ENCODE data around the gene C12orf60. TPM values are rescaled to one million over a fixed set of nuclear protein-coding genes. Genes with fewer than 3 reads are reported as not detected.

The C12orf60 gene
- total and polyA plus RNA-seq, 3 donors from 2014 or later: 5.3 to 20.6 (median 11.7) TPM

GRCh38 chr12:14781563-14781962, 21.9 kb upstream of the C12orf60 start:
- Histone ChIP-seq H3K27ac (no peak overlapping the region), H3K36me3 (ENCODE audit: low read depth, missing control alignments) (no peaks in the 10 kb centered on the region), H3K4me3 (no peak overlapping the region), H3K9me3 (no peaks in the 10 kb centered on the region), H3K27me3 (no peaks in the 10 kb centered on the region), H3K4me1 (no peaks in the 10 kb centered on the region)
- no peak for TF ChIP-seq CTCF (IDR thresholded peaks at IDR 0.05)
- TF ChIP-seq POLR2A (IDR thresholded peaks at IDR 0.05): no peak
- intact Hi-C loops (cut with DNase I; ENCODE audit: low total_unique reads): no loop called here
- no peak for DNase-seq
- 54 to 63% methylated on average over 2 of the region's 2 CpGs for WGBS, 2 donors

- H3K36me3 ChIP-seq (ENCODE audit: low read depth, missing control alignments): no peaks in the 10 kb centered on the region
- intact Hi-C loops (cut with DNase I; ENCODE audit: low total_unique reads): no loop called here
- no peak for DNase-seq
- H3K27ac ChIP-seq: no peak overlapping the region
- H3K9me3 ChIP-seq: no peaks in the 10 kb centered on the region
- no peaks in the 10 kb centered on the region for H3K4me1 ChIP-seq
- H3K4me3 ChIP-seq: no peak overlapping the region
- TF ChIP-seq POLR2A (IDR thresholded peaks at IDR 0.05): no peak
- no peak for TF ChIP-seq CTCF (IDR thresholded peaks at IDR 0.05)
- no peaks in the 10 kb centered on the region for H3K27me3 ChIP-seq
Measured at GRCh38 chr12:14782756-14783155, 20.7 kb upstream of the C12orf60 start.

GRCh38 chr12:14784471-14784870, 19.0 kb upstream of the C12orf60 start:
- no peaks in the 10 kb centered on the region for H3K27me3 ChIP-seq
- DNase-seq: no peak
- H3K27ac ChIP-seq: no peak overlapping the region
- TF ChIP-seq CTCF (IDR thresholded peaks at IDR 0.05): no peak
- no peak for TF ChIP-seq POLR2A (IDR thresholded peaks at IDR 0.05)
- no peak overlapping the region for H3K4me3 ChIP-seq
- intact Hi-C loops (cut with DNase I; ENCODE audit: low total_unique reads): no loop called here
- H3K4me1 ChIP-seq: no peaks in the 10 kb centered on the region
- 91 to 94% methylated on average over 2 of the region's 2 CpGs for WGBS, 2 donors
- no peaks in the 10 kb centered on the region for H3K36me3 ChIP-seq (ENCODE audit: low read depth, missing control alignments)
- no peaks in the 10 kb centered on the region for H3K9me3 ChIP-seq

- Histone ChIP-seq H3K27ac (no peak overlapping the region), H3K36me3 (ENCODE audit: low read depth, missing control alignments) (no peaks in the 10 kb centered on the region), H3K4me1 (no peaks in the 10 kb centered on the region), H3K4me3 (no peak overlapping the region), H3K27me3 (no peaks in the 10 kb centered on the region), H3K9me3 (no peaks in the 10 kb centered on the region)
- TF ChIP-seq CTCF (IDR thresholded peaks at IDR 0.05) (no peak), POLR2A (IDR thresholded peaks at IDR 0.05) (no peak)
- intact Hi-C loops (cut with DNase I; ENCODE audit: low total_unique reads): no loop called here
- WGBS, 2 donors: 82 to 84% methylated on average over 3 of the region's 3 CpGs
- no peak for DNase-seq
Measured at GRCh38 chr12:14785568-14785967, 17.9 kb upstream of the C12orf60 start.

DNA sequence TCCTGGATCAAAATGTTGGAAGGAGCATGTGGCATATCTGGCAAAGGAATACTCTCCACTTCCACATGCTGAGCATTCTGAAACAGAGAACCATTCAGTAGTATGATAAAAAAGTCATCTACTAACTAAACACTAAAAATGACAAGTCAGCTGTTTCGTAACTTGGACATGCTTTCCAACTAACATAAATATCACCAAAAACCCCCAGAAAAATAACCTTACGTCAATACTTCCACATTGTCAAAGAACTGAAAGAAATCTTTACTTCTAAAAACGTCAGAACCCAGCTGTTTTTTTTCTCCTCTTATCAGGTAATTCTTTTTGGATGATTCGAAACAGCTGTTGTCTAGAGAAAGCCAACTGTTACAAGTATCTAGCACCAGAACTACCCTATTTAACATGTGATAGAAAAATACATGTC, 8.4 kb upstream of the C12orf60 start:
- H3K36me3 ChIP-seq (ENCODE audit: low read depth, missing control alignments): no peaks in the 10 kb centered on the region
- H3K4me1 ChIP-seq: no peaks in the 10 kb centered on the region
- H3K27me3 ChIP-seq: no peaks in the 10 kb centered on the region
- TF ChIP-seq POLR2A (IDR thresholded peaks at IDR 0.05) (no peak), CTCF (IDR thresholded peaks at IDR 0.05) (no peak)
- intact Hi-C loops (cut with DNase I; ENCODE audit: low total_unique reads): no loop called here
- DNase-seq: no peak
- H3K9me3 ChIP-seq: no peaks in the 10 kb centered on the region
- 75 to 78% methylated on average over 4 of the region's 4 CpGs for WGBS, 2 donors
- no peak overlapping the region for H3K4me3 ChIP-seq
- H3K27ac ChIP-seq: no peak overlapping the region
